ENCODE data around the gene MNAT1.

The MNAT1 gene

DNA sequence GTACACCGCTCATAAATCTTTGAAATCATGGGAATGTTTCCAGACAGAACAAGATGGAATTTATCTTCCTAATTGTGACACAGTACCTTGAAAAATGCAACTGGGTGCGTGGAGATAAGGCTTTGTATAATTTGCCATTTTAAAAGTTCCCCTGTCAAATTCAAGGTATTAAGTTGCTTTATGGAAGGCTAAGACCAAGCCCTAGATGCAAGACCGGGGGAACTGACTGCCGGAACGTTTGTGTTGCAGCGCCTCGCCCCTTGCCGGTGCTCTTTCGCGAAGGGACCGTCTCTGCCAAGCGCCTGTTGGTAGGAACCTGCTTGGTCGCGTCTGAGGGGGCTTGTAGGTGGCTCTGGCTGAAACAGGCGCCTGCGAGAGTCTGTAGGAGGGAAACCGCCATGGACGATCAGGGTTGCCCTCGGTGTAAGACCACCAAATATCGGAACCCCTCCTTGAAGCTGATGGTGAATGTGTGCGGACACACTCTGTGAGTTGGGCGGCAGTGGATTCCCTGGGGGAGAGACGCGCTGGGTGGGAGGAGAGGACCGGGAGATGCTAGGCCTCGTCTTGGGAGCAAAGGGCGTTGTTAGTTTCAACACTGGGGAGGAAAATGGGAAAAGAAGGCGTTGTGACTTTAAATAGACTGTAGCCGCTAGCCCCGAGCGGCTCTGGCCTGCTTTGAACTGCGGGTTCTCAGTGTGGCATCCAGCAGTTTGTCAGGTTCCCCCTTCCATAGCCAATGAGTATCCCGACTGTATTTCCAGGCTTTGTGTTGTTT, at the start of gene MNAT1 (continued):
- TF ChIP-seq, protein P1, sequence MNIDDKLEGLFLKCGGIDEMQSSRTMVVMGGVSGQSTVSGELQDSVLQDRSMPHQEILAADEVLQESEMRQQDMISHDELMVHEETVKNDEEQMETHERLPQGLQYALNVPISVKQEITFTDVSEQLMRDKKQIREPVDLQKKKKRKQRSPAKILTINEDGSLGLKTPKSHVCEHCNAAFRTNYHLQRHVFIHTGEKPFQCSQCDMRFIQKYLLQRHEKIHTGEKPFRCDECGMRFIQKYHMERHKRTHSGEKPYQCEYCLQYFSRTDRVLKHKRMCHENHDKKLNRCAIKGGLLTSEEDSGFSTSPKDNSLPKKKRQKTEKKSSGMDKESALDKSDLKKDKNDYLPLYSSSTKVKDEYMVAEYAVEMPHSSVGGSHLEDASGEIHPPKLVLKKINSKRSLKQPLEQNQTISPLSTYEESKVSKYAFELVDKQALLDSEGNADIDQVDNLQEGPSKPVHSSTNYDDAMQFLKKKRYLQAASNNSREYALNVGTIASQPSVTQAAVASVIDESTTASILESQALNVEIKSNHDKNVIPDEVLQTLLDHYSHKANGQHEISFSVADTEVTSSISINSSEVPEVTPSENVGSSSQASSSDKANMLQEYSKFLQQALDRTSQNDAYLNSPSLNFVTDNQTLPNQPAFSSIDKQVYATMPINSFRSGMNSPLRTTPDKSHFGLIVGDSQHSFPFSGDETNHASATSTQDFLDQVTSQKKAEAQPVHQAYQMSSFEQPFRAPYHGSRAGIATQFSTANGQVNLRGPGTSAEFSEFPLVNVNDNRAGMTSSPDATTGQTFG (tag by site-specific recombination; IDR thresholded peaks at IDR 0.05; ENCODE audit: borderline replicate concordance), result peak; percentile 29; the same call in 1 of the 2 replicates
- no peak for TF ChIP-seq OSR2 (tag by site-specific recombination; IDR thresholded peaks at IDR 0.05)
- no peak for TF ChIP-seq ZNF544 (tag by site-specific recombination; IDR thresholded peaks at IDR 0.05)
- TF ChIP-seq ZNF221 (tag by site-specific recombination; IDR thresholded peaks at IDR 0.05; ENCODE audit: borderline replicate concordance), result no peak
- TF ChIP-seq ZBTB48 (tag by site-specific recombination; IDR thresholded peaks at IDR 0.05), result peak; percentile 70
- TF ChIP-seq, protein P2, sequence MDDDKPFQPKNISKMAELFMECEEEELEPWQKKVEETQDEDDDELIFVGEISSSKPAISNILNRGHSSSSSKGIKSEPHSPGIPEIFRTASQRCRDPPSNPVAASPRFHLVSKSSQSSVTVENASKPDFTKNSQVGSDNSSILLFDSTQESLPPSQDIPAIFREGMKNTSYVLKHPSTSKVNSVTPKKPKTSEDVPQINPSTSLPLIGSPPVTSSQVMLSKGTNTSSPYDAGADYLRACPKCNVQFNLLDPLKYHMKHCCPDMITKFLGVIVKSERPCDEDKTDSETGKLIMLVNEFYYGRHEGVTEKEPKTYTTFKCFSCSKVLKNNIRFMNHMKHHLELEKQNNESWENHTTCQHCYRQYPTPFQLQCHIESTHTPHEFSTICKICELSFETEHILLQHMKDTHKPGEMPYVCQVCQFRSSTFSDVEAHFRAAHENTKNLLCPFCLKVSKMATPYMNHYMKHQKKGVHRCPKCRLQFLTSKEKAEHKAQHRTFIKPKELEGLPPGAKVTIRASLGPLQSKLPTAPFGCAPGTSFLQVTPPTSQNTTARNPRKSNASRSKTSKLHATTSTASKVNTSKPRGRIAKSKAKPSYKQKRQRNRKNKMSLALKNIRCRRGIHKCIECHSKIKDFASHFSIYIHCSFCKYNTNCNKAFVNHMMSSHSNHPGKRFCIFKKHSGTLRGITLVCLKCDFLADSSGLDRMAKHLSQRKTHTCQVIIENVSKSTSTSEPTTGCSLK (tag by site-specific recombination; IDR thresholded peaks at IDR 0.05), result no peak
- TF ChIP-seq ZSCAN30 (tag by site-specific recombination; IDR thresholded peaks at IDR 0.05), result peak; percentile 83
- no peak for TF ChIP-seq SALL2 (tag by site-specific recombination; IDR thresholded peaks at IDR 0.05; ENCODE audit: borderline replicate concordance)
- no peak for TF ChIP-seq ZNF837 (tag by site-specific recombination; IDR thresholded peaks at IDR 0.05)
- TF ChIP-seq ZNF211 (tag by site-specific recombination; IDR thresholded peaks at IDR 0.05; ENCODE audit: low read depth), result no peak
- TF ChIP-seq, protein P3, sequence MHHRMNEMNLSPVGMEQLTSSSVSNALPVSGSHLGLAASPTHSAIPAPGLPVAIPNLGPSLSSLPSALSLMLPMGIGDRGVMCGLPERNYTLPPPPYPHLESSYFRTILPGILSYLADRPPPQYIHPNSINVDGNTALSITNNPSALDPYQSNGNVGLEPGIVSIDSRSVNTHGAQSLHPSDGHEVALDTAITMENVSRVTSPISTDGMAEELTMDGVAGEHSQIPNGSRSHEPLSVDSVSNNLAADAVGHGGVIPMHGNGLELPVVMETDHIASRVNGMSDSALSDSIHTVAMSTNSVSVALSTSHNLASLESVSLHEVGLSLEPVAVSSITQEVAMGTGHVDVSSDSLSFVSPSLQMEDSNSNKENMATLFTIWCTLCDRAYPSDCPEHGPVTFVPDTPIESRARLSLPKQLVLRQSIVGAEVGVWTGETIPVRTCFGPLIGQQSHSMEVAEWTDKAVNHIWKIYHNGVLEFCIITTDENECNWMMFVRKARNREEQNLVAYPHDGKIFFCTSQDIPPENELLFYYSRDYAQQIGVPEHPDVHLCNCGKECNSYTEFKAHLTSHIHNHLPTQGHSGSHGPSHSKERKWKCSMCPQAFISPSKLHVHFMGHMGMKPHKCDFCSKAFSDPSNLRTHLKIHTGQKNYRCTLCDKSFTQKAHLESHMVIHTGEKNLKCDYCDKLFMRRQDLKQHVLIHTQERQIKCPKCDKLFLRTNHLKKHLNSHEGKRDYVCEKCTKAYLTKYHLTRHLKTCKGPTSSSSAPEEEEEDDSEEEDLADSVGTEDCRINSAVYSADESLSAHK (tag by site-specific recombination; IDR thresholded peaks at IDR 0.05), result peak; percentile 66
- TF ChIP-seq ZNF157 (tag by site-specific recombination; IDR thresholded peaks at IDR 0.05), result no peak
- TF ChIP-seq, protein P4, sequence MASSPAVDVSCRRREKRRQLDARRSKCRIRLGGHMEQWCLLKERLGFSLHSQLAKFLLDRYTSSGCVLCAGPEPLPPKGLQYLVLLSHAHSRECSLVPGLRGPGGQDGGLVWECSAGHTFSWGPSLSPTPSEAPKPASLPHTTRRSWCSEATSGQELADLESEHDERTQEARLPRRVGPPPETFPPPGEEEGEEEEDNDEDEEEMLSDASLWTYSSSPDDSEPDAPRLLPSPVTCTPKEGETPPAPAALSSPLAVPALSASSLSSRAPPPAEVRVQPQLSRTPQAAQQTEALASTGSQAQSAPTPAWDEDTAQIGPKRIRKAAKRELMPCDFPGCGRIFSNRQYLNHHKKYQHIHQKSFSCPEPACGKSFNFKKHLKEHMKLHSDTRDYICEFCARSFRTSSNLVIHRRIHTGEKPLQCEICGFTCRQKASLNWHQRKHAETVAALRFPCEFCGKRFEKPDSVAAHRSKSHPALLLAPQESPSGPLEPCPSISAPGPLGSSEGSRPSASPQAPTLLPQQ (tag by site-specific recombination; IDR thresholded peaks at IDR 0.05), result peak; percentile 61; the same call in 1 of the 2 replicates
- TF ChIP-seq ZNF114 (tag by site-specific recombination; IDR thresholded peaks at IDR 0.05), result no peak
- no peak for TF ChIP-seq ZNF23 (tag by site-specific recombination; IDR thresholded peaks at IDR 0.05; ENCODE audit: borderline replicate concordance)
- peak; percentile 34; the same call in 1 of the 2 replicates for TF ChIP-seq KLF9 (tag by site-specific recombination; IDR thresholded peaks at IDR 0.05; ENCODE audit: low read depth)
- TF ChIP-seq, protein P5, sequence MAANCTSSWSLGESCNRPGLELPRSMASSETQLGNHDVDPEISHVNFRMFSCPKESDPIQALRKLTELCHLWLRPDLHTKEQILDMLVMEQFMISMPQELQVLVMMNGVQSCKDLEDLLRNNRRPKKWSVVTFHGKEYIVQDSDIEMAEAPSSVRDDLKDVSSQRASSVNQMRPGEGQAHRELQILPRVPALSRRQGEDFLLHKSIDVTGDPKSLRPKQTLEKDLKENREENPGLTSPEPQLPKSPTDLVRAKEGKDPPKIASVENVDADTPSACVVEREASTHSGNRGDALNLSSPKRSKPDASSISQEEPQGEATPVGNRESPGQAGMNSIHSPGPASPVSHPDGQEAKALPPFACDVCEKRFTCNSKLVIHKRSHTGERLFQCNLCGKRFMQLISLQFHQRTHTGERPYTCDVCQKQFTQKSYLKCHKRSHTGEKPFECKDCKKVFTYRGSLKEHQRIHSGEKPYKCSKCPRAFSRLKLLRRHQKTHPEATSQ (tag by site-specific recombination; IDR thresholded peaks at IDR 0.05), result peak; percentile 54; the same call in 1 of the 2 replicates
- no peak for TF ChIP-seq ZNF146 (tag by site-specific recombination; IDR thresholded peaks at IDR 0.05)
- TF ChIP-seq ZBTB1 (tag by site-specific recombination; IDR thresholded peaks at IDR 0.05), result no peak
- TF ChIP-seq ZNF266 (tag by site-specific recombination; IDR thresholded peaks at IDR 0.05; ENCODE audit: low read depth), result no peak
- TF ChIP-seq ZNF830 (tag by site-specific recombination; IDR thresholded peaks at IDR 0.05; ENCODE audit: low read depth), result no peak
- TF ChIP-seq ZFP69B (tag by site-specific recombination; IDR thresholded peaks at IDR 0.05), result peak; percentile 50
- TF ChIP-seq ZNF670 (tag by site-specific recombination; IDR thresholded peaks at IDR 0.05; ENCODE audit: low read depth), result no peak
- TF ChIP-seq, protein P6, sequence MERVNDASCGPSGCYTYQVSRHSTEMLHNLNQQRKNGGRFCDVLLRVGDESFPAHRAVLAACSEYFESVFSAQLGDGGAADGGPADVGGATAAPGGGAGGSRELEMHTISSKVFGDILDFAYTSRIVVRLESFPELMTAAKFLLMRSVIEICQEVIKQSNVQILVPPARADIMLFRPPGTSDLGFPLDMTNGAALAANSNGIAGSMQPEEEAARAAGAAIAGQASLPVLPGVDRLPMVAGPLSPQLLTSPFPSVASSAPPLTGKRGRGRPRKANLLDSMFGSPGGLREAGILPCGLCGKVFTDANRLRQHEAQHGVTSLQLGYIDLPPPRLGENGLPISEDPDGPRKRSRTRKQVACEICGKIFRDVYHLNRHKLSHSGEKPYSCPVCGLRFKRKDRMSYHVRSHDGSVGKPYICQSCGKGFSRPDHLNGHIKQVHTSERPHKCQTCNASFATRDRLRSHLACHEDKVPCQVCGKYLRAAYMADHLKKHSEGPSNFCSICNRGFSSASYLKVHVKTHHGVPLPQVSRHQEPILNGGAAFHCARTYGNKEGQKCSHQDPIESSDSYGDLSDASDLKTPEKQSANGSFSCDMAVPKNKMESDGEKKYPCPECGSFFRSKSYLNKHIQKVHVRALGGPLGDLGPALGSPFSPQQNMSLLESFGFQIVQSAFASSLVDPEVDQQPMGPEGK (tag by site-specific recombination; IDR thresholded peaks at IDR 0.05), result peak; percentile 75
- no peak for TF ChIP-seq ZNF248 (tag by site-specific recombination; IDR thresholded peaks at IDR 0.05)
- peak; percentile 79; the same call in 1 of the 2 replicates for TF ChIP-seq ZNF558 (tag by site-specific recombination; IDR thresholded peaks at IDR 0.05)
- TF ChIP-seq ZNF624 (tag by site-specific recombination; IDR thresholded peaks at IDR 0.05), result no peak

Measured in HEK293 (cell line).